Urothelium cell line (cell line): ENCODE results near the gene UGT2B17.
"Not testable (repeated sequence)": the region's sequence is repeated elsewhere in the genome, so short reads cannot be mapped to it uniquely, and the experiment has no call there.

Experiments used
- DNase-seq: peaks from one replicate; pipeline ENCODE4 v3.0.0; 2011; ENCODE audit warnings: low spot score, mixed read lengths
- FAIRE-seq: peaks from 2 replicates; lab custom pipeline; 2011; peaks lifted over from hg19 to GRCh38; lab: Jason Lieb, UNC

UGT2B17 gene

DNA sequence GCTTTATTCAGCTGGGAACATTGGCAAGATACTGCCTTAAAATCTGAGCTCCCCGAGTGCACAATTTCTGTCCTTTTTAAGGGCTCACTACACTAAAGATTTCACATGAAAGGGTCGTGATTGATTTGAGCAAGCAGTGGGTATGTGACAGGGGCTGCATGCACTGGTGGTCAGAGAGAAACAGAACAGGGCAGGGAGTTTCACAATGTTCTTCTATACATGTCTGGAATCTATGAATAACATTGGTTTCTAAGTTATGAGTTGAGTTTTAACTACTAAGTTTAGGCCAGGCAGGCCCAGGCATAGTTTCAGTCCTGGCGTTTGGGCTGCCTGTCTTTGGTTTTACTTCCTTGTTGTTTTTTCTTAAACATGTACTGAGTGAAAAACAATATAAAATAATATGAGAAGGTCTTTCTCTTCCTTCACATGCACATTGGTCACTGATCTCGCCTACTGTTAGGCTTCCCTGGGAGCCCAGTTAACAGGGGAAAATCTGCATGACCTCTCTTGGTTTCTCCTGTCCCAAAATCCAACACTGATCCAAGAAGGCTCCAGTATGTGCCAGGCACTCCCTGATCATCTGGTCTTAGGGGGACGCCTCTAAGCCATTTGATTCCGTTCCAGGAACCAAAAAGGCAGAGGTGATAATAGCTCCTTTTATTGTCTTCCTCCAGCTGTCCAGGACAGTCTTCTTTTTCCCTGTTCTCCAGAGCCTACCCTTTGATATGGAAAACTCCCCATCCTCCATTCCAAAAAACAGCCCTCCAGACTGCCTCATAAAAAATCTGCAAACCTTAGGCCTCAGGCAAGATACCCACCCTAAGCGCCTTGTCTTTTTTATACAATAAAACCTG, at the start of gene UGT2B17:
UGT2B17 (minus strand) TSS at position 51 of the 854 bp plus-strand sequence. CDS start 7,838 bp downstream, outside the sequence.
- no peak for FAIRE-seq
- DNase-seq = no peak

GRCh38 chr4:68622731-68623130, 46.6 kb upstream of the UGT2B17 start:
- FAIRE-seq, DNase-seq: not testable (repeated sequence)

DNA sequence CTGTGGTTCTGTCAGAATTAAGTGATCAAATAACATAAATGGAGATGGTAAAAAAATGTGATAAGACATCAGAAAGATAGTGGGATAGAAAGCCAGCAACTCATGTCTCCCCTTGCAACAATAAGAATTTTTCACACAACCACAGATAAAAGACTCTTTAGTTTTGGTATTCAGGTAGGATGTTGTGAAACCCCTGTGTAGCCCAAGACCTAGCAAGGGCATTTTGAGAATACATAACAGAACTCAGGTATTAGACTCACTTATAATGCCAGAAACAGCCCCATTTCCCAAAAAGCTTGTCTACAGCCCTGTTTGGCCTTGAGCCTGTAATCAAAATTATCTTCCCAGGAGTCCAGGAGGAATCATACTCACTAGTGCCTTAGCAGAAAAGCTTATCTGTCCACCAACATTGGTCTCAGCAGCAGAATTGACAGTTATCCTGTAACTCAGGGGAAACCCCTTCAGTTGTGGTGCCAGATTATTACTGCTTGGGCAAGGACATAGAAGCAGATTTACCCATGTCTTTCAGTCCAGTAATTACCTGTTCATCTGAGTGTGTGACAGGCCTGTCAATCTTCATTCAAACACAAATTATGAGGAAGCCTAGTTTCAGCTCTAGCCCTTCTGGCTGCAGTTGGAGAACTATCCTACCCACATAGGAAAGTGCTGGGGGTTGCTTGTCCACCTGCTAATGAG, 41.0 kb upstream of the UGT2B17 start:
- FAIRE-seq = no peak
- DNase-seq = no peak

DNA sequence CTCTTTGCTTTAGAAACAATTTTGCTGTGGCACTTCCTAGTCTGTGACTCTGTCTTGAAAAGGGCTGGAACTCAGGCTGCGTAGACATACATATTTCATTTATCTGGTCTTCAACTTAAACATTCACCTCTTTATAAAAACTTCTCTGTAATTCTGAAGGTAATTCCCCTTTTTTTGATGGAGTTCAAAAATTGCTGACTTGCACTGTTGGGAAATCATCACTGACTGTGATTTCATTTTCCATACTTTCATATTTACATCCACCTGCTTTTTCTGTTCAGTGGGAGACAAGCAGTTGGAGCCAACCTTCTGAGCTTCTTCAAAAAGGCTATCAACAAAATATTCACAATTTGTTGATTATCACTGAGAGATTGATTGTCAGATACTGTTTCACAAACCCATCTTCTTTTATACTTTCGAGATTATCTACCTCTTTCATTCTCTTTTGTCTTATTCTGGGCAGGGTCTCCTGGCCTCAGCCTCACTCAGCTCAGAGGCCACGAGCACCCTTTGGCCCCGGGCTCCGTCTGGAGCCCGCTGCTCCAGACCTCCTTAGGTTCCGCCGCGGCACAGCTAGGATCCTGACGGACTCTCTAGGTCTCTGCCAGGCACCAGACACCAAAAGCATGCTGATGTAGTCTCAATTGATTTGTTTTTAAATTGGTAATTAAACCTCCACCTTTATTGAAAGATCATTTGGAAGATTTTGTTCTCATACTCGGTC, 39.7 kb upstream of the UGT2B17 start:
- no peak for FAIRE-seq

DNA sequence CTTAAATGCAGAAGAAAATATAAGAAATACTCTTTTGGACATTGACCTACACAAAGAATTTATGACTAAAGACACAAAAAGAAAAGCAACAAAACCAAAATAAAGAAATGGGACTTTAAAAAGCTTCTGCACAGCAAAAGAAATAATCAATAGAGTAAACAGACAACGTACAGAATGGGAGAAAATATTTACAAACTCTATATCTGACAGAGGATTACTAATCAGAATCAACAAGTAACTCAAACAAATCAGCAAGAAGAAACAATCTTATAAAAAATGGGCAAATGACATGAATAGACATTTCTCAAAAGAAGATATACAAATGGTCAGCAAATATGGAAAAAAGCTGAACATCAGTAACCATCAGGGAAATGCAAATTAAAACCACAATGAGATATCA, 37.6 kb upstream of the UGT2B17 start:
- no peak for DNase-seq
- no peak for FAIRE-seq

More for the DNA sequence above, 39.7 kb upstream of the UGT2B17 start:
- no peak for DNase-seq

- DNase-seq (no peak), FAIRE-seq (no peak)
Measured at GRCh38 chr4:68606240-68606639, 30.1 kb upstream of the UGT2B17 start.

GRCh38 chr4:68599150-68599549, 23.0 kb upstream of the UGT2B17 start:
- no peak for DNase-seq

DNA sequence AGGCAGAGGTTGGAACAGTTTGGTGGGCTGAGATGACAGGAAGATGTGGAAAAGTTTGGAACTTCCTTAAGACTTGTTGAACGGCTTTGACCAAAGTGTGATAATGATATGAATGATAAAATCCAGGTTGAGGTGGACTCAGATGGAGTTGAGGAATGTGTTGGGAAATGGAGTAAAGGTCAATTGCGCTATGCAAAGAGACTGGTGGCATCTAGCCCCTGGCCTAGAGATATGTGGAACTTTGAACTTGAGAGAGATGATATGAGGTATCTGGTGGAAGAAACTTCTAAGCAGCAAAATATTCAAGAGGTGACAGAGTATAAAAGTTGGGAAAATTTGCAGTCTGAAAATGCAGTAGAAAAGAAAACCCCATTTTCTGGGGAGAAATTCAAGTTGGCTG, 21.4 kb upstream of the UGT2B17 start:
- DNase-seq = no peak

More at GRCh38 chr4:68599150-68599549, 23.0 kb upstream of the UGT2B17 start:
- no peak for FAIRE-seq

DNA sequence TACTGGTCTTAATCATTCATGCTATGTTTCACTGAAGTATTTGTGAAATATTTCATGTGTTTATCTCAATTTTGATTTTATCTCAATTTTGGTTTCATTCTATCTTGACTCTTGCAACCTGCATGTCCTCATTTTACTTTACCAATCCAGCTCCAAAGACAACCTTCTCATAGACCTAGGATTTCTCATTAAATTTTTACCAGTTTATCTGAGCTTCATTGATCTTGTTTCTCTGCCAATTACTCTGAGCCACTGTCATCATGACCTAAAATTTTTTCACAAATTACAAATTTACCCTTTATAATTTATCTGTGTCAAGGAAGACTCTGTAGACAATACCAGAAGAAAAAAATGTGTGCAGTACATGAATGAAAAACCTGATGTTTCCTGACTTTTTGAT, 18.6 kb upstream of the UGT2B17 start:
- no peak for FAIRE-seq
- no peak for DNase-seq

More for the DNA sequence above, 21.4 kb upstream of the UGT2B17 start:
- FAIRE-seq = no peak

- no peak for FAIRE-seq
- no peak for DNase-seq
Measured at GRCh38 chr4:68593112-68593511, 17.0 kb upstream of the UGT2B17 start.

GRCh38 chr4:68592673-68593072, 16.6 kb upstream of the UGT2B17 start:
- no peak for DNase-seq

GRCh38 chr4:68591204-68591603, 15.1 kb upstream of the UGT2B17 start:
- FAIRE-seq = no peak
- DNase-seq = no peak

More at GRCh38 chr4:68592673-68593072, 16.6 kb upstream of the UGT2B17 start:
- FAIRE-seq = no peak

DNA sequence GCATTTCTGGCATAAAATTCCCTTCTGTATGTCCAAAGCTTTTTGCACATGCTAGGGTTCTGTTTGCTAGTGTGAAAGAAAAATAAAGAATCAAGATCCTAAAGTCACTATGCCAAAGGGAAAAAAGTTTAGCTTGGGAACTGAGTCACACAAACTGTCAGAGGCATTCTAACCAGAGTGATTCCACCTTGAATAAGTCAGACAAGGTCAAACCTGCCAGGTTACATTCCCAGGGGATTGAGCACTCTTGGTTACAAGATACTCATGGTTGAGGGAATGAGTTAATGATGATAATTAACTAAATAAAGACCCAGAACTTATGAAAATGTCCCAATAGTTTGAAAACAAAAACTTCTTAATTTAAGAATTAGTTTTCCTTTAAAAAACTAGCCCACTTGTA, 13.7 kb upstream of the UGT2B17 start:
- FAIRE-seq (no peak), DNase-seq (no peak)

GRCh38 chr4:68582339-68582717, 6.2 kb upstream of the UGT2B17 start:
- no peak for FAIRE-seq

GRCh38 chr4:68581383-68582338, 5.5 kb upstream of the UGT2B17 start:
- no peak for DNase-seq
- FAIRE-seq = no peak

More at GRCh38 chr4:68582339-68582717, 6.2 kb upstream of the UGT2B17 start:
- no peak for DNase-seq

GRCh38 chr4:68577590-68577989, 1.5 kb upstream of the UGT2B17 start:
- DNase-seq (no peak), FAIRE-seq (no peak)

GRCh38 chr4:68575636-68576035, 486 bp downstream of the UGT2B17 start:
- not testable (repeated sequence) for DNase-seq, FAIRE-seq

DNA sequence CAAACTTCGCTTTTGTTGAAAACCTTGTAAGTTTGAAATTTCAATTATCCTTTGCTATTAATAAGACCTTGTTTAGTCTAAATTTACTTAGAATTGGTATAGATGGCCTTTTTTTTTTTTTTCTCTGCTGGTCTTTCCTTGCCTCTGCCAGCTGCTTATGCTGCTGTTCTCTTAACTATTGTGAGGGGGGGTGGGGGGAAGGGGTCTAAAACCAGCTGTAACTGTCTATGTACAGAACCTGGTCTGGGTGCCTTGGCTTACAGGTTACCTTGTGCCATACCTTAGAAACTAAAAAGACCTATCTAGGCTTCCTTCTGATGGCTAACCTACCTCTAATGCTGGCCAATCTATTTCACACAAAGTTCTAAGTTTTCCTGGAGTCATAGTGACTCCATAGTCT, 1.0 kb downstream of the UGT2B17 start:
- no peak for FAIRE-seq

DNA sequence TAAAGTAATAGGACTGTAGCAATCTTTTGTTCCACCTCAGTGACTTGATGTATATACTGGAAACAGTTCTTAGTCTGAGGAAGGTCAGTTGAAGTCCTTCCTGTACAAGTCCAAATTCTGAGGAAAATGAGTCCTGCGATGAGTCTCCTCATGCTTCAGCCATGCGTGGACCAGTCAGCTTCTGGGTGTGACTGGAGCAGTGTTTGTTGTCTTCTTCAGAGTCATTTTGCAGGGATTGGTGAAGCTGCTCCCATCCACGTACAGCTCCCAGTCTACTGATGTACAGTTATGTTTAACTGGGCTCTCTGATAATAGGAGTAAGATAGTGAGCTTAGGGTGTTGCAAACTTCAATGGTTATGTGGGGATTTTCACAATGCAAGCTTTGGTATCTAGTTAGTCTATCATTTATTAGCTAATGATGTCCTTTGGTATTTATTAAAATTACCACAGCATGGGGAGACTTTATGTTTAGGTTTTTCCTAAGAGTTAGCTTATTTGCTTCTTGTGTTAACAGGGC, 3.4 kb downstream of the UGT2B17 start:
- FAIRE-seq (no peak), DNase-seq (no peak)

More for the DNA sequence above, 1.0 kb downstream of the UGT2B17 start:
- no peak for DNase-seq

DNA sequence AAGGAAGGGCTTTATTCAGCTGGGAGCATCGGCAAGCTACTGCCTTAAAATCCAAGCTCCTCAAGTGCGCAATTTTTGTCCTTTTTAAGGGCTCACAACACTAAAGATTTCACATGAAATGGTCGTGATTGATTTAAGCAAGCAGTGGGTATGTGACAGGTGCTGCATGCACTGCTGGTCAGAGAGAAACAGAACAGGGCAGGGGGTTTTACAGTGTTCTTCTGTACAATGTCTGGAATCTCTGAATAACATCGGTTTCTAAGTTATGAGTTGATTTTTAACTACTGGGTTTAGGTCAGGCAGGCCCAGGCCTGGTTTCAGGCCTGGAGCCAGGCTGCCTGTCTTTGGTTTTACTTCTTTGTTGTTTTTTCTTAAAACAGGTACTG, 6.0 kb downstream of the UGT2B17 start:
- FAIRE-seq = no peak
- no peak for DNase-seq
